AG08395 (cell line): ENCODE measurements around the gene TCERG1L.

Experiments used
- DNase-seq: peaks from one replicate; pipeline ENCODE4 v3.0.0; 2012; ENCODE audit warnings: mixed read lengths, low spot score

TCERG1L gene

DNA sequence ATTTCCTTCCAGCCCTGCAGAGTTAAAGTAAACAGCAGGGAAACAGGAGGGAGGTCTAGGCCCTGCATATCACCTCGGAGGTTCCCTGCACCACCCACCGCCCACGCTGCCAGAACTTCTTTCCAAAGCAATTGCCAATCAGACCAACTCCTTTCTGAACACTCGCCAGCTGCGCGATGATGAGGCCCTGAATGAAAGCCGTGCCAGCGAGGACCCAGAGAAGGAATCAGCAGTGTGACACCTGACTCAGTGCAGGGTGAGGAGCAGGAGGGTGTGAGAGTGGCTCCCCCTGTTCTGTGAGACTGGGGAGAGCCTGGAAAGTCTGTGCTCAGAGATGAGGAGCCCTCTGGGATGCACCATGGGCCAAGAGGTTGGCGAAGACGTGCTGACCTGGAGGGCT is 3.3 kb upstream of the TCERG1L start:
- DNase-seq, result no peak

DNA sequence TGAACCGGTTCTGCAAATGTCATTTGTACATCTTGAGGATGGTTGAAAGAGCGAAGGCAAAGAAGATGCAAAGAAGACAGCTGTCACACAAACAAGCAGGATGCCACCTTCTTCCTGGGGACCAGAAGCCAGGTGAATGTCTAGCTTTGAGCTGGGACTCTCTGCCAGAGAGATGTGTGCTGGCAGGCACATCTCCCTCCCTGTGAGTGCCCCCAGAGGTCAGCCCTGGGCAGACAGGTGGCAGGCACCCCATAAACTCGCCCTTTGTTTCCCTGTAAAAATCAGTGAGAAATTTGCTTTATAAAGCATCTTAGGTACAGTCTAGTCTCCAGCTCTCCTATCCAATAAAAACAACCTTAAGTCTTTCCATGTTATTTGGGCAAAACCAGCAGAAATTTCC is 2.6 kb upstream of the TCERG1L start:
- no peak for DNase-seq

DNA sequence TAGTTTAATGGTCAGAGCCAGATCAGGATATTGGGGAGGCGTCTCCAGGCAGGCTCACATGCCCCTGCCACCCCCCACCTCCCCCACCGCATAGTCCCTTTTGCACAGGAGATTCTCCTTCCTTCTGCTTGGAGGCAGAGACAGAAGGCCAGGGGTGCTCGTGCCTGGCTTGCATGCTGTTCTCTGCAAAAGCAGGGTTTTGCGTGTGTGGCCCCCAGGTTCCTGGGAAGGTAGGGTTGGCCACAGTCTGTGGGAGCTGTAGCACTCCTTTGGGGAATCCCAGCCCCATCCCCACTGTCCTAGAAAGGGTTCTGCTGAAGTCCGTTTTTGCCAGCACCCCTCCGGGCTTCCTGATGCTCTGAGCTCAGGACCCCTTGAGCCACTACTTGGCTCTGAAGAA is 1.9 kb upstream of the TCERG1L start:
- DNase-seq, result no peak

DNA sequence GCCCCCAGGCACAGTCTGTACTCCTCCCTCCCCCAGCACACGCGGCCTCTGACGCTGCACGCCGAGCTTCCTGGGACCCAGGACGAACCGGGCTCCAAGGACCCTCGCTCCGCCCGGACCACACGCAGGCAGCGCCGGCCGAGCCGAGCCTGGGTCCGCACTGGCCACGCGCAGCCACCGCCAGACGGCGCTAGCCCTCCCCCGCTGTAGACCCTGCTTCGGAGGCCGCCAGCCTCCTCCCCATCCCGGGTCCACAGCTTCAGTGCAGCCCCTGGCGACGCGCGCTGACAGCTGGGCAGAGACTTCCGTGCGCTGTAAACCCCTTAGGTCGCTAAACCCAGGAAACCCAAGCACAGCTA is 936 bp upstream of the TCERG1L start:
- no peak for DNase-seq

DNA sequence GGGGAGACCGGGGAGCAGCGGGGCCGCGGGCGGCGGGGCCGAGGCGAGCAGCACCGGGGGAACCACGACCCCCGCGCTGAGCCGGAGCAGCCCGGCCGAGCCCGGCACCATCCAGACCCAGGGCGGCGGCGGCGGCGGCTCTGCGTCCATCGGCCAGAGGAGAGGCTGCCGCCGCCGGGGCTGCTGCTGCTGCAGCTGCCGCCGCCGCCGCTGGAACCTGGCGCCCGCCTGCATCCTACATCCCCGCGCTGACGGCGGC is 190 bp downstream of the TCERG1L start:
- no peak for DNase-seq

DNA sequence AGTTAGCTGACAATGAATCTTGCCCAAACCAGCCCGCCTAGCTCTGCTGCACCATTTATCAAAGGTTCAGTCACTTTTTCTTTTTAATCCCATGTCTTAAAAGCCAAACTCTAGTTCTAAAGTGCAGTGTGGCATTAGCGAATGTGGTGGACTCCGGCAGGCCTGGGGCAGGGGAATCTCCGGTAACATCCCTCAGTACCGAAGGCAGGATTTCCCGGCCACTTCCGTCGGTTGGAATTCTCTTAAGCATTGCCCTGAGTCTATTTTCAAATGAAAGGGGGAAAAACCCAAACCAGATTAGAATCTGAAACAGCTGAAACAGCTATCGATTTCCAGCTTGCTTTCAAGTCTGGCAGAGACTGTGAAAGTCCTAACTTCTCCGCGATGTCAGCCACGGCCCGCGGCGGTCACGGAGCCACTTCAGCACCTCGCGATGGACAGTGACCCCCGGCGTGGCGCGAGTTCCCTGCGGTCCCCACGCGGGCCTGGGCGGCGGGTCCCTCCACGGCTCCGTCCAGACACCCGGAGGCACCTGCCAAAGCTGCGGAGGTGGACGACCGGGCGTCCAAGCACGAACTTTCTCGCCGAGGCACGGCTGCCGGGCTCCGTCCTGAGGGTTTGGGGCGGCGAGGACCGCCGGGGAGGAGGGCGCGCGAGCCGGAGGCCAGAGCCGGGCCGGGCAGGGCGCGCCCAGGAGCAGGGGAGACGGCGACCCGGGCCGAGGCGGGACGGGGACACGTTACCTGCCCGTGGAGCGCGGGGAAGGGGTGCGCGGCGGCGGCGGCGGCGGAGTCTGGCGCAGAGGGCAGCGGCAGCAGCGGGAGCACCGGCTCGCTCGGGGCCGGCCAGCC is 745 bp downstream of the TCERG1L start:
- no peak for DNase-seq

DNA sequence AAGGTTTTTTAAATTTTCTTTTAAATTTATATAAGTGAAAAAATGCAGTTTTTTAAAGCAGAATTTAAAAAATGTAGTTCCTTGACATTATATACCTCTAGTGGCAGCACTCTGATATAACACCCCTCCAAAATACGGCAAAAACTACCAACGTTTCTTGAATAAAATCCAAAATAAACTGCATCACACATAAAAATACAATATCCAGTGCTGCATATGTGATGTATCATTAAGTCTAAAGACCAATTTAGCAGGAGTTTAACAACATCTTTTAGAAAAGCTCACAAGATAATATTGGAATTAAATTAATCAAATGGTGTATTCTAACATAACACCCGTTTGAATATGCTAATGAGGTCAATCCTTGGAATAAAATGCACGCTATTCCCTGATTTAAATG is 1.4 kb downstream of the TCERG1L start:
- no peak for DNase-seq

DNA sequence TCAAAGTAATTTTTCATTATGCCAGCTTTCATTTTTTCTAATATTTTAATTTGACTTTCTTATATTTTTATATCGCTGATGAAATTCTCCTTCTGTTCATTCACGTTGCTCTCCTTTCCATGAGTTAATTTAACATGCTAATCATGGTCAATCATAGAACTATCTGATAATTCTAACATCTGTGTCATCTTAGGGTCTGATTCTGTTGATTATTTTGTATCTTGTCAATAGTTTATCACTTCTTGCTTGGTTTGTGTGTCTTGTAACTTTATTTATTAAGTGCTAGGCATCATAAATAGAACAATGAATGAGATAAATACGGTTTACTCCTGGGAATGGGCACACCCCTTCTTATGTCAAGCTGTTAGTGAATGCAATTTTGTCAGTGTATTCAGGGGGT is 11.0 kb downstream of the TCERG1L start:
- DNase-seq, result no peak

DNA sequence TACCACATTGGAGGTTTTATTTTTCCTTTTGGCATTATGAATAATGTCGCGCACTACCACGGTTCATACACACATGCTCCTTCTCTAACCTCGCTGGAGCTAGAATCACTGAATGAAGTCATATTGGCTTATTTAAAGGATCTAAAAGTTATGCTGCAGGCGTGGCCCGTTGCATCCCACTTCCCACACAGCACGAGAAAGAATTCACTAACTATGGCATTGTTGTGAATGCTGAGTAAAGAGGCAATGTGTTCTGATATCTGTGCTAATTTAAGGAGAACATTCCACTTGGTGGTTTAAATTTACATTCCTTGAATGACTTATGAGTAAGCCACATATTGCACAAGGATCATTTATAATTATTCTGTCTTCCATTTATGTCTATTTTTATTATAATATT is 20.7 kb downstream of the TCERG1L start:
- DNase-seq, result no peak

DNA sequence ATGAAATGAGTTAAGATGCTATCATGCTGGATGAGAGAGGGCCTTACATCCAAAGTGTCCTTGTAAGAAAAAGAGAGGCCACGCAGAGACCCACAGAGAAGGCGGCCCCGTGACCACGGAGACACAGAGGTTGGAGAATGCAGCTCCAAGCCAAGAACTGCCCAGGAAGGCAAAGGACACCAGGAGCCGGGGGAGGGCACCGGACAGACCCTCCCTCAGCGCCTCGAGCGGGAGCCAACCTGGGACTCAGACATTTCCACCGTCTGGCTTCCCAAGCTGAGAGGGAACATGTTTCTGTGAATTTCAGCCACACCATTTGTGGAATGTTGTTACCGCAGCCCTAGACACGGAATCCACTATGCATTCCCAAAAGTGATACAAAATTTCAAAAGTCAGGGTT is 22.9 kb downstream of the TCERG1L start:
- DNase-seq, result no peak

DNA sequence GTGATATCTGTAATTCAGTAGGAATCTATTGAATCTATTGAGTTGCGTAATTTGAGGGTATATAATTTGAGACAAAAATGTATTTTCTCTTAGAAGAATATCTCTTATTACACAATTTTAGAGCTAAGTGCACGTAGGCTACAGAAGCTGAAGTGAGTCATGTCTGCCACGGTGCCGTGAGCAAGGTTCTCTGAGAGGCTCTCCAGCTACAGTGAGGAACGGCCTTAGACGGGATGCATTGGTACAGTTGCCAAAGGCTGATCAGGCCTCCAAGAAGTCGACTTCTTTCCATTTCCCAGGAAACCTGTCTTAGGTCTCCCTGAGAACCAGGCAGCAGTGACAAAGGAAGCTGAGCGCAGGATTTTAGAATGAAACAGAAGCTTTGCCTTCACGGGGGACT is 28.6 kb downstream of the TCERG1L start:
- DNase-seq, result no peak

DNA sequence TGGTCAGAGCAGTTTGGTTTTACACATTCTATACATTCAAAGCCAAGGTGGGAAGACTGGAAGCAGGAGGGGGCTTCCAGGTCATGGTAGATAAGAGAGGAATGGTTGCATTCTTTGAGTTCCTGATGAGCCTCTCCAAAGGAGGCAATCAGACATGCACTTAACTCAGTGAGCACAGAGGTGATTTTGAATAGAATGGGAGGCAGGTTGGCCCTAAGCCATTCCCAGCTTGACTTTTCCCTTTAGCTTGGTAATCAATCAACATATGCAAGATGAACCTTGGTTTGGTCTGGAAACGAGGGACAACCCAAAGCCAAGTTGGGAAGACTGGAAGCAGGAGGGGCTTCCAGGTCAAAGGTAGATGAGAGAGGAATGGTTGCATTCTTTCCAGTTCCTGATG is 31.4 kb downstream of the TCERG1L start:
- no peak for DNase-seq

DNA sequence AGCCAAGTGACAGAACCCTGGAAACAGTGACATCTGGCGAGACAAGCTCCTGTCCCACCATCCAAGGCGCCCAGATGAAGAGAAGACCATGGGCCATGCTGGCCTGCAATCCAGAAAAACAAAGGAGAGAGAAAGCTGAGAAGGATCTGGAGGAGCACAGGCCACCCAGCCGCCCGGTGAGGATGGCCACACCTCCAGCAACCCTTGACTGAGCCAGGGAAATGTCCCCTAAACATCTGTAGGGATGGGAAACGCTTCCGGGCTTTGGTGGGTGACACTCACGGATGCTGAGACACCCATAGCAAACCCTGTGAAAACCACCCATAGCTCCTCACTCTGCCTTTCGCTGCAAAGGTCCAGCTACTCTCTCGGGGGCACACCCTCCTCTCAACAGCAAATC is 32.0 kb downstream of the TCERG1L start:
- DNase-seq, result no peak

DNA sequence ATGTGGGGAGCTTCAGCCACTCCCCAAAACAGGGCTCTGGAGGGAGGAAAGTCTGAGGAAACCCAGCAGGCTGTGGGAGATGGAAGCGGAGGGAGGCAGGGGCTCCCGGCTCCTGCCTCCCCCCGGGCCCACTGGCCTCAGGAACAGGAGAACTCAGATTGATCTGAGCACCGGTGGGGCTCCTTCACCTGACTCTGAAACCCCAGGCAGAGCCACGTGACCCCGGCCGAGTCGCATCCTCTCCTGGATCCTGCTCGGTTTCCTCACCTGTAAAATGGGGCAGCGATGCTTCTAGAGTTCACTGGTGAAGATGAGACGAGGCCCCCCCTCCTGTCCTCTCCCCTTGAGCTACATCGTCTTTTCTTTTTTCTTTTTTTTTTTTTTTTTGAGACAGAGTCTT is 33.6 kb downstream of the TCERG1L start:
- no peak for DNase-seq

DNA sequence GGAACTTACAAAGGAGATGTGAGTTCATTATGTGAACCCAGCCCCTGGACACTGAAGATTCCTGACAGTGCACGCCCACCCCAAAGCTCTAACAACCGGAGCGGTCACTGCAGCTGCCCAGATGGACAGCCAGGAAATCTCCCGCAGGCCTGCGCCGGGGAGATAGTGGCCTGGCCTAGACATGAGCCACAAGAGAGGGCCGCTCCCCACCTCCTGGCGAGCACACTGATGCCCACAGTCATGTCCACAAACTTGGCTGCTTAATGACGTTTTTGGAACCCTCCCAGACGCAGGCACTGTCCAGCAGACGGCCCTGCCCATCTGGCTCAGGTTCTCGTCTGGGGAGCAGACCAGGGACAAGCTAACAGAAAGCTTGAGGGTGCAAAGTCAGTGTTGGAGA is 34.2 kb downstream of the TCERG1L start:
- DNase-seq, result no peak

DNA sequence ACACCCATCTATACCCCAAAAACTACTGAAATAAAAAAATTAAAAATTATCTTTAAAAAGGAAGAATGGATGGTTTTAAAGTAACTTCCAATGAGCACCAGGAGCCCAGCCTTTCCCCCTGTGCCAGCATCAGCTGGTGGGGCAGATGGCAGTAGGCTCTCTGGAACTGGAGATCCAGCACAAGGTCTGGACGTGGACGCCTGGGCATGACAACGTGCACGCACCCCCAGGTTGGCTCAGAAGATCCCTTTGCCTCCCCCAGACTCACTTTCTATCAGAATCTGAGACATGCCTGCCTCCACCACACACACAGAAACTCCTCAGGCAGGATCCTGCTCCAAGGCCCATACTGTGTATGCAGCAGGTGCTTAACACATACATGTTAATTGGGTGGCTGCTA is 35.8 kb downstream of the TCERG1L start:
- DNase-seq, result no peak

DNA sequence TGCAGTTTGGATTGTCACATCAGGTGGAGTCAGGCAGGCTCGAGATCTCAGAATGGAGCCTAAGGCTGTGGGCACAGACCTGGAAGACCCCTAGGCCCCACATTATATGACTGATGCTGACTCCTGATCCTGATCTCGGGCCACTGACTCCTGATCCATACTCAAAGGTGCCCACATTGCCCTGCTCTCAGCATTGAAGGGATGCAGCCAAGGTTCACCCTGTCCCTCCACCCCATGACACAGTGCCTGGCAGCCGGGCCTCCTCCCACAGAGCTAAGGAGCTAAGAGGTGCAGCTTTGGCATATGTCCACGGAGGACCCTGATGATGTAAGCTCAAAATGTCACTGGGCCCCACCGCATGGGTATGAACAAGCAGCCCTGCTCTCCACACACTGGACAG is 36.6 kb downstream of the TCERG1L start:
- DNase-seq, result no peak

DNA sequence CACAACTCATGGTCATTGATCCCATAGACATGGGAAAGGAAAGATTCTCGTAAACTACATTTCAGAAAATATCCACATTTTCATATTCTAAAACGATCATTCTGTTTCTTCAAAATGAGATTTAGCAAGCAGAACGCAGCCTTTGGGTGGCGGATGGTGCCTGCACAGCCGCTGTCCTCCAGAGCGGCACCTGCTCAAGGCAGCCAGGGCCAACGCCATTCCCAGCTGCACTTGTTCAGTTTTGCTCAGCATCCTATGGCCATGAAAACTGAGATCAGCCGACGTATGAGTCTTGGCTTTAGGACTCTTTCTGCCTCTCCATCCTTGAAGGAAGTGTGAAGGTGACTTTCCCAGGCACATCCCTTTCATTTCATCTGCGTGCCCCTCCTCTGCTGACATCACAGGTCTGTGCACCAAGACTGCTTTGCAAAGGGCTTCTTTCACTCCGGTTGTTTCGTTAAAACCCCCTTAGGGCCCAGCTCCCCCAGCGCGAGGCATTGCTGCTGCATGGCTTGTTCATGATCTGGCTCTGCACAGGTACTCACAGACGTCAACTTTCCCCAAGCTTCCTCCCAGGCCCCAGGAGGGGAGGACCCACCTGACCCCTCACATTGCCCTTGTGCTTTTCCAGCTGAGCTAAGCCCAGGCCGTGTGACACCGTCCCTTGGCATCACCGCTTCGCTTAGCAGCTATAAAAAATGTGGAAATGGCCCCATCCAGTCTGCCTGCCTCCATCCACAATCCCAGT is 37.2 kb downstream of the TCERG1L start:
- no peak for DNase-seq

DNA sequence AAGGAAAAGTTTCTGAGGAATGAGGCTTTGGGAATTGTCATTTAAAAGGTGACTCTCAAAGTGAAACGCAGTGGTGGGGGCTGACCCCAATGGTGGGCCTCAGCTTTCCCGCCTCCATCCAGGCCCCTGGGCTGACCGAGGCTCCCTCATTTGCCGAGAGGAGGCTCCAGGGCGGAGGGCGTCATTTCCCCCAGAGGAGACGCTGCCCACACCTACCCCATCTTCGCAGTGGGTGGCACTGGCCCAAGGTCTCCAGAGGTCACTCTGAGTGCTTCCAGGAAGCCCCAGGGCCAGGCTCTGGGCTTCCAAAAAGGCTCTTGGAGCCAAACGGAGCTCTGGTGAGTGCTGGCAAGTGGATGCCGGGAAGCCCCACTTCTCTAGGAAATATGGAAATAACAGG is 38.0 kb downstream of the TCERG1L start:
- no peak for DNase-seq

DNA sequence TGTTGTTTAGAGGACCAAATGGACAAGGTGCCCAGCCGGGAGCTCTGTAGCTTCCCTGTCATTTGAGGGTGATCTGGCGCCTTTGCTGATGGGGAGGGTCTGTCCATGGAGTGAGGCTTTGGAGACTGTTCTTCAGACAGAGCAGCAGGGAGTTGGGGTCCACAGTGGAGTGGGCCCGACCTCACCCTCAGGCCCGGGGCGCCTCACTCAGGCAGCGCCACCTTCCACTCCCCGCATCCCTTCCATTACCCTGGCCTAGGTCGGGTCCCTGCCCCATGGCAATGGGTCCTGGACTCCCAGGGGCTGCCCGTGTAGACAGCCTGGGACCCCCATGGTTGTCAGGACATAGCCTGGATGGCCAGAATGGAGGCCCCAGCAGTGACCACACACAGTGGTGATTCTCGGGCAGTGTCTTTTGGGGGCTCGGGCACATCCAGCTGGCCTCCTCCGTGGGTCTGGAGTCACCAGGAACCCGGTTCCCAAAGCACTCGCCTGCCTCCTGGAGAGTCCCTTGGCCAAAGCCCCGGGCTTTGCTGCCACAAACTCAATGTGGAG is 38.5 kb downstream of the TCERG1L start:
- no peak for DNase-seq

DNA sequence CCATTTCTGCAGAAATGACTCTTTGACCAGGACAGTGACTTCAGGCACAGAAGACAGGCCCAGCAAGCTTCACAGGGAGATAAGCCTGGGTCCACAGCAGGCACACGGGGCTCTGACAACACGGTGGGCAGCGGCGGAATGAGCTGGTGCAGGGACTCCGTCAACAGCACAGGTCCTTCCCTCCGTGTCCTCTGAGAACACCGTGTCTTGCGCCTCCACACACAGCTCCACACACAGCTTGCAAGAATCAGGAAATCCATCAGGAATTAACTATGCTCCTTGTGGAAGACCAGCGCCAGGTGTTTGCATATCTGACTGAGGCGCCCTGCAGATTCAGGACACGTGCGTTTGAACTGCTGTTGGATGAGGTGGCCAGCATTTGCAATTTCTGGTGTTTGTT is 39.6 kb downstream of the TCERG1L start:
- no peak for DNase-seq

DNA sequence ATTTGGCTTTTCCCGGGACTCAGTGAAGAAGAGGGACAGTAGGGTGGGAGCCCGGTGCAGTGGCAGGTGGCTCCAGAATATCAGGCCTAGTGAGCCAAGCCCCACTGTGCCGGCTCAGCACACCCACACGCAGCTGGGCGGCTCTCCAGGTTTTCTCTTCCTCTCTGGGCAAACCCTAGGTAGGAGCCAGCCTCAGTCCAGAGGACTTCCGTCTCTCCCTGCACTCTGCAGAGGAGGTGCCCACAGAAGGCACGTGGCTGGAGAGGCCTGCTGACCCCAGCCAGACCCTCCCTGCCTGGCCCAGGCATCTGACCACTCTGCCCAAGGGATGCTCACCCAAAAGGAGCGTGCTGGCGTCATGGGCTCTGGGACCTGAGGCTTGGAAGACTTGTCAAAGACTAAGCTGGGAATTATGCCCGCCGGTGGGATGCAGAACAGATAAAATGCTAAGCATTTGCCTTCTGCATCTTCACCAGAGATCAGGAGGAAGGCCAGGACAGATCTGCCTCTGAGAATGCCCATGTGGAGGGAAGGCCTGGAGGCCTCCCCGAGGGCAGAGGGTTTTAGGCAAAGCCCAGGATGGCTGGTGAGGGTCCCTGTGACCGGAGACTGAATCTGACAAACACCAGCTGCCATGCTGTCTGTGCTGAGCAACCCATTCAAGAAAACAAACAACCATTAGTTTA is 40.2 kb downstream of the TCERG1L start:
- no peak for DNase-seq
